OCI-LY7 (cell line): ENCODE results near the gene INSYN2B. TPM values are rescaled to one million over a fixed set of nuclear protein-coding genes. Genes with fewer than 3 reads are reported as not detected.

Experiments used
- BruUV-seq: library from RNA; stranded (reverse); fragments of 400-500 nt; replicated peaks from 2 replicates; lab custom pipeline; 2021; lab: Mats Ljungman, UMichigan
- CTCF ChIA-PET: fragments of 300-600 bp; sonication (Branson Sonifier 250); formaldehyde crosslinking; loops from one replicate; lab custom pipeline; 2022; ENCODE audit warnings: antibody characterized with exemption; ENCODE audit not compliant: unreplicated experiment; lab: Charles Lee
- POLR2A ChIA-PET: fragments of 300-600 bp; sonication (Branson Sonifier 250); formaldehyde crosslinking; loops from one replicate; lab custom pipeline; 2022; ENCODE audit warnings: antibody characterized with exemption; lab: Charles Lee
- DNase-seq: peaks from one replicate; pipeline ENCODE4 v3.0.0-alpha.2; 2015; ENCODE audit warnings: low spot score
- H2AFZ ChIP-seq: fragments of 200-600 bp; sonication (generic), shearing (Covaris generic); 2 replicates; pipeline ENCODE4 v1.6.1; 2014; ENCODE audit warnings: mild to moderate bottlenecking, antibody characterized with exemption, low read length, moderate library complexity
- H3K27ac ChIP-seq: fragments of 200-600 bp; sonication (generic); 2 replicates; pipeline ENCODE4 v1.5.1; 2014; ENCODE audit warnings: mixed run types, low read depth, mild to moderate bottlenecking, moderate library complexity, low read length, inconsistent platforms; ENCODE audit not compliant: poor library complexity, severe bottlenecking
- H3K36me3 ChIP-seq: fragments of 200-600 bp; sonication (generic); 2 replicates; pipeline ENCODE4 v1.6.1; 2014; ENCODE audit warnings: mild to moderate bottlenecking, antibody characterized with exemption, low read length, moderate library complexity, mixed read lengths; ENCODE audit not compliant: insufficient read depth
- H3K4me1 ChIP-seq: fragments of 200-600 bp; sonication (generic); 2 replicates; pipeline ENCODE4 v1.5.1; 2014; ENCODE audit warnings: mild to moderate bottlenecking, low read length; ENCODE audit not compliant: insufficient read depth, poor library complexity, severe bottlenecking
- H3K4me2 ChIP-seq: fragments of 200-600 bp; sonication (generic); 2 replicates; pipeline ENCODE4 v1.6.1; 2014; ENCODE audit warnings: mild to moderate bottlenecking, low read length
- H3K4me3 ChIP-seq: fragments of 200-600 bp; sonication (generic); 2 replicates; pipeline ENCODE4 v1.5.1; 2014; ENCODE audit warnings: mild to moderate bottlenecking, low read depth, low read length; ENCODE audit not compliant: poor library complexity, severe bottlenecking
- H3K79me2 ChIP-seq: fragments of 200-600 bp; sonication (generic); 2 replicates; pipeline ENCODE4 v1.6.1; 2016; ENCODE audit warnings: low read depth, mild to moderate bottlenecking, low read length, moderate library complexity, mixed read lengths; ENCODE audit not compliant: insufficient read depth
- H3K9me2 ChIP-seq: fragments of 200-600 bp; sonication (generic); 2 replicates; pipeline ENCODE4 v1.6.1; 2016; ENCODE audit warnings: mild to moderate bottlenecking, low read length, mixed read lengths; ENCODE audit not compliant: insufficient read depth
- H3K9me3 ChIP-seq: fragments of 200-600 bp; sonication (generic); 2 replicates; pipeline ENCODE4 v1.6.1; 2014; ENCODE audit warnings: mild to moderate bottlenecking, mixed run types, low read length, mixed read lengths
- H4K20me1 ChIP-seq: fragments of 200-600 bp; sonication (generic); 2 replicates; pipeline ENCODE4 v1.6.1; 2014; ENCODE audit warnings: mild to moderate bottlenecking, antibody characterized with exemption, low read length, moderate library complexity, mixed read lengths; ENCODE audit not compliant: insufficient read depth
- CTCF ChIP-seq: fragments of 200-600 bp; sonication (generic); conservative IDR thresholded peaks from 2 replicates; pipeline ENCODE4 v1.5.1; 2014; ENCODE audit warnings: mild to moderate bottlenecking, antibody characterized with exemption, low read length, moderate library complexity, mixed read lengths
- EZH2phosphoT487 ChIP-seq: fragments of 200-600 bp; sonication (generic); IDR thresholded peaks from 2 replicates; pipeline ENCODE4 v1.6.1; 2018; ENCODE audit warnings: low read depth, borderline replicate concordance, mild to moderate bottlenecking, mixed run types, antibody characterized with exemption, low read length, moderate library complexity, mixed read lengths
- intact Hi-C: fragments of 100-400 bp; cut with micrococcal nuclease; formaldehyde crosslinking; loops from one replicate; pipeline ENCODE4 v1.10.0; 2022; ENCODE audit not compliant: unreplicated experiment
- total RNA-seq, 2 experiments: library from RNA; depleted of rRNA in 1 of 2; stranded (reverse); fragments of >200 nt in 1 of 2; shearing (Covaris generic) in 1 of 2; gene quantifications; 2 replicates each; pipeline ENCODE4 v1.2.3, GENCODE V29; 2014 to 2022

INSYN2B gene
- total RNA-seq, 2 experiments from 2014 or later, result not detected

DNA sequence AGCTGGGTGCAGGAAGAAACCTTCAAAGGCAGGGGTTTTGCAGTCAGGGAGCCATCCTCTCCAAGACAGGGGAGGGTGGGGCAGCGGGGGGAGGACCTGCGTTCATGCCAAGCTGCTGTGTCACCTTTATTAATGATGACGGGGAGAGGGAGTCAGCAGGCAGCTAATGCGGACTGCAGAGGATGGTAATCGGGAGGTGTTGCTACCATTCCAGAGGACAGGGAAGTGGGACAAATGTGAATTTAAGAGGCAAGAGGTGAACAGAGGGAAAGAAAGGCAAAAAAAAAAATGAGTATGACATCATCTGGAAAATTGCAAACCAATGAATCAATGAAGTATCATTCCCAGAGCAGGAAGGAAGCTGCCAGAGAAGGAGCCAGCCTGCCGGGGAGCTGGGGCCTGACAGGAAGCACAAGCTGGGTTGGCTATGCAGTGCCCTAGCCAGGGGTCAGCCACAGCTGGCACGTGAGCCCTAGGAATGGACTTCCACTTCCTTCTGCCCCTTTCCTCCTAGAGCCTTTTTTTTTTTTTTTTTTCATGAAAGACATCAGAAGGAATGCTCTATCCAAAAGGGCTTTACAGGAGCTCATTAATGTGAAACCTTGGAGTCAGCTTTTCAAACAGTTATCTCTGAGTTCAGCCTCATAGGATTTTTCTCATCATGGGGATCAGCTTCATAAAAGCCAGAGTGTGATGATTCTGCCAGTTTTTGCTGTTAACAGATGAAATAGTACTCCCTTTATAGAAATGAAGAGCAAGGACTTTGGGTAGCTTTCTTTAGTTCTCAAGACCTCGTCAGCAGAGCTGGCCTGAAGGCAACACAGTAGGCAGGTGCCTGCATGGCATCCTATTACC, 9.2 kb downstream of the INSYN2B start:
- Histone ChIP-seq H3K4me3 (no peak overlapping the region), H3K79me2 (no peaks in the 10 kb centered on the region), H3K36me3 (no peaks in the 10 kb centered on the region; the same call in none of the 2 replicates), H3K9me2 (no peaks in the 10 kb centered on the region), H3K27ac (no peak overlapping the region), H3K4me1 (no peaks in the 10 kb centered on the region), H2AFZ (no peak overlapping the region), H3K4me2 (no peak overlapping the region), H3K9me3 (no peaks in the 10 kb centered on the region), H4K20me1 (no peaks in the 10 kb centered on the region)
- intact Hi-C loops, result no loop called here
- no peak for DNase-seq
- no peak for TF ChIP-seq CTCF
- no peak for TF ChIP-seq EZH2phosphoT487
- POLR2A ChIA-PET, result interaction anchor here (0.6 to 0.7 kb wide), 2 partner anchors 16 to 149 kb away, joined by 3 to 4 read pairs; no protein-coding TSS in a partner anchor
- BruUV-seq, result no TSS peak
- CTCF ChIA-PET, result no interaction called here

DNA sequence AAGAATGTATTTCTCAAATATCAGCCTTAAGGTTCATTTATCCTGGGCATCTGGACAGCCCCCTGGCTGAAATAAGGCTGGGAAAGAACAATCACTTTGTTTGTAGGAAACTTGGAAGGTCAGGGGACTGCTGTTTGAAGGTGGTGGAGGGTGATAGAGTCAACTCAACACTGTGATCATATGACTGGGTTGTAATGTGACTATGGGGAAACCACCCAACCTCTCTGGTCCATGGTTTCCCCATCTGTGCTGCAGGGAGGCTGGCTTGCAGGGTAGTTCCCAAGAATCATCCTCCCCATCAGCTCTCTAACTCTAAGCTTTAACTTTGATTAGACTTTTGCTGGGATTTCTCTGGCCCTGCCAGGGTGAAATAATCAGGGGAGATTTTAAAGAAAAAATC, 10.0 kb downstream of the INSYN2B start:
- Histone ChIP-seq H3K36me3 (no peaks in the 10 kb centered on the region; the same call in none of the 2 replicates), H3K27ac (no peak overlapping the region), H3K9me2 (no peaks in the 10 kb centered on the region), H3K4me3 (no peak overlapping the region), H3K4me2 (no peak overlapping the region), H4K20me1 (no peaks in the 10 kb centered on the region), H3K9me3 (no peaks in the 10 kb centered on the region), H3K79me2 (no peaks in the 10 kb centered on the region), H2AFZ (no peak overlapping the region), H3K4me1 (no peaks in the 10 kb centered on the region)
- POLR2A ChIA-PET, result no interaction called here
- DNase-seq, result no peak
- intact Hi-C loops, result no loop called here
- no TSS peak for BruUV-seq
- no peak for TF ChIP-seq CTCF
- no peak for TF ChIP-seq EZH2phosphoT487
- CTCF ChIA-PET, result no interaction called here

DNA sequence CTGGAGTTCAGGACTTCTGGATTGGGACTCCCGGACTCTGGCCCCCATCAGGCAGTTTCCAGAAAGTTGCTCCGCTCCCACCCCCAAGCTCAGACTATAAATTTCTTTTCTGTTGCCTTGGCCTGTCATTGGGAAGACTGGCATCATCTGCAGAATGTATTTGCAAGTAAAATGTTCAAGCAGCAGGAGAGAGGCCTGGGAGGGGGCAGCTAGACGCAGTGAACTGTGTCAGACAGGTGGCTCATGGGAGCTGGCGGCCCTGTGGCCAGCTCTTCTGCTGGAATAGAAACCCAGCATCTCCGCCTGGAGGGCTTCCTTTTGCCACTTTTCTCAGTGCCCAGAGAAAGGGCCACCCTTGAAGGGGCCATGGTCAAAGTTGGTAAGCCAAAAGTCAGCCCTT, 16.0 kb downstream of the INSYN2B start:
- Histone ChIP-seq H3K4me2 (no peak overlapping the region), H3K4me3 (no peak overlapping the region), H3K9me2 (no peaks in the 10 kb centered on the region), H2AFZ (no peak overlapping the region), H3K9me3 (no peaks in the 10 kb centered on the region), H4K20me1 (no peaks in the 10 kb centered on the region), H3K4me1 (peaks cover 11% of the 10 kb centered on the region), H3K79me2 (no peaks in the 10 kb centered on the region), H3K36me3 (no peaks in the 10 kb centered on the region; the same call in 1 of the 2 replicates), H3K27ac (no peak overlapping the region)
- ChIA-PET POLR2A (interaction anchor here (0.6 to 2.2 kb wide), 4 partner anchors 8 to 443 kb away, joined by 4 to 8 read pairs (median 4); no protein-coding TSS in a partner anchor), CTCF (no interaction called here)
- TF ChIP-seq CTCF (no peak), EZH2phosphoT487 (no peak)
- BruUV-seq, result no TSS peak
- no peak for DNase-seq
- intact Hi-C loops, result no loop called here
